Measurements from ENCODE around the gene PRPF6. TPM values are rescaled to one million over a fixed set of nuclear protein-coding genes. Genes with fewer than 3 reads are reported as not detected.

Gene PRPF6
- total RNA-seq, 1 experiment from 2014 or later = 181 TPM

DNA sequence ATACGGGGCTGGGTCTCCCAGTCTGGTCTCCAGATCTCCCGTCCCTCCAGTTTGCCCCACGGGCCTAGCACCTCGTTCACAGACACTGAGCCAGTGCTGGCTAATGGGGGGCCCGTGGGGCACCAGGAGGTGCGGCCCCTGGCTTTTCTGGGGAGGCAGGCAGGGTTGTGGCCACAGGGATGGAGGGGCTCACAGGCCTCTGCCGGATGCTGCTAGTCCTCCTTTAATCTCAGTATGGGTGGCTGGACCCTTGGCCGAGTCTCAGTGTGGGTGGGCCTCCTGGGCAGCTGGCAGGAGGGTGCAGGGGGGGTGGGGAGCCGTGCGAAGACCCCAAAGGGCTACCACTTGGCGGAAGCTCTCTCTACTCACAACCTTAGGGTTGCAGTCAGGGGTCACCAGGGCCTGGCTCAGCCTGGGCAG lies 70.1 kb downstream of the PRPF6 start:
- CTCF ChIA-PET = interaction anchor here (1.2 to 8.0 kb wide), 3 partner anchors 12 to 71 kb away, joined by 3 to 64 read pairs (median 3); no protein-coding TSS in a partner anchor
- H3K27me3 ChIP-seq (replicated peaks; ENCODE audit: control insufficient read depth, insufficient read depth, low read length) = peaks cover 1% of the 10 kb centered on the region
- POLR2A ChIA-PET = interaction anchor here (1.3 kb wide), 1 partner anchor 12 kb away, joined by 6 read pairs; the partner anchor contains the start of gene TCEA2

DNA sequence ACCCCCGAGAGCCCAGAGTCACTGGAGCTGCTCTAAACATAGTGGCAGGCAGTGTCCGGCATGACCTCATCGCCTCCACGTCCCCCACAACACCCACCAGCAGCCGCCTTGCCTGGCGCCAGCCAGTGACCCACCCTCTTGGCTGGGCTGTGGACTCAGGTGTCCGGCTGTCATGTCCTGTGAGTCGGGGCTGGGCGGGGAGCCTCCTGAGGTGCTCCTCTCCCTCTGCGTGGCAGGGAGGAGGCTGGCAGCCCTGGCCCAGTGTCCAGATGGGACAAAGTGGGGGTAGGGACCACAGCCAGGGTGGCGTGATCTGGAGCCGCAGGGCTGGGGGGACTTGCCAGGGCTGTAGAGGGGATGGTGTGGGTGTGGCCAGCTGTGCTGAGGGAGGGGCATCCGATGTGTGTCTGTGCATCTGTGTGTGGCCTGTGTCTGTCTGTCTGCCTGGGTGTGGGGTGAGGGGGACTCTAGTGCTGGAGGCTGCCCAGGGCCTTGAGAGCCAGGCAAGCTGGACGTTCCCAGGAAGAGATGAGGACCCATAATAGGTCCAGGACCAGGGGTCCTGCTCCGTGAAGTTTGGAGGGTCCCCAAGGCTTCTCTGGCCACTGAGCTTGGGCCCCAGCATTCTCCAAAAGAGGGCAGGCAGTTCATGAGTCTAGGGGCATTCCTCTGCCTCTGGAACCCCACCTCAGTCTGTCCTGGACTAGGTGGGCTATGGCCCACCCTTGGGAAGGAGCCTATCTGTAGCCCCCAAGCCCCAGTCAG lies 70.8 kb downstream of the PRPF6 start:
- H3K27me3 ChIP-seq (replicated peaks; ENCODE audit: control insufficient read depth, insufficient read depth, low read length) = peaks cover 1% of the 10 kb centered on the region
- Mint-ChIP-seq H3K4me3 (ENCODE audit: unreplicated experiment) (no peak overlapping the region), H3K4me1 (ENCODE audit: low read depth, unreplicated experiment) (no peaks in the 10 kb centered on the region), H3K36me3 (ENCODE audit: insufficient read depth, unreplicated experiment) (peaks cover 6% of the 10 kb centered on the region), H3K9me3 (ENCODE audit: unreplicated experiment) (no peaks in the 10 kb centered on the region), H3K27ac (ENCODE audit: unreplicated experiment) (no peak overlapping the region), H3K27me3 (ENCODE audit: insufficient read depth, unreplicated experiment) (peaks cover 11% of the 10 kb centered on the region)
- TF ChIP-seq, protein P1, sequence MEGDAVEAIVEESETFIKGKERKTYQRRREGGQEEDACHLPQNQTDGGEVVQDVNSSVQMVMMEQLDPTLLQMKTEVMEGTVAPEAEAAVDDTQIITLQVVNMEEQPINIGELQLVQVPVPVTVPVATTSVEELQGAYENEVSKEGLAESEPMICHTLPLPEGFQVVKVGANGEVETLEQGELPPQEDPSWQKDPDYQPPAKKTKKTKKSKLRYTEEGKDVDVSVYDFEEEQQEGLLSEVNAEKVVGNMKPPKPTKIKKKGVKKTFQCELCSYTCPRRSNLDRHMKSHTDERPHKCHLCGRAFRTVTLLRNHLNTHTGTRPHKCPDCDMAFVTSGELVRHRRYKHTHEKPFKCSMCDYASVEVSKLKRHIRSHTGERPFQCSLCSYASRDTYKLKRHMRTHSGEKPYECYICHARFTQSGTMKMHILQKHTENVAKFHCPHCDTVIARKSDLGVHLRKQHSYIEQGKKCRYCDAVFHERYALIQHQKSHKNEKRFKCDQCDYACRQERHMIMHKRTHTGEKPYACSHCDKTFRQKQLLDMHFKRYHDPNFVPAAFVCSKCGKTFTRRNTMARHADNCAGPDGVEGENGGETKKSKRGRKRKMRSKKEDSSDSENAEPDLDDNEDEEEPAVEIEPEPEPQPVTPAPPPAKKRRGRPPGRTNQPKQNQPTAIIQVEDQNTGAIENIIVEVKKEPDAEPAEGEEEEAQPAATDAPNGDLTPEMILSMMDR (IDR thresholded peaks at IDR 0.05; ENCODE audit: insufficient read depth in 1 of 2, low read depth in 1 of 2, low read length in 1 of 2, severe bottlenecking in 1 of 2, unreplicated experiment in 1 of 2) = no peak
- ChIA-PET CTCF (interaction anchor here (1.0 to 8.0 kb wide), 3 partner anchors 11 to 71 kb away, joined by 3 to 64 read pairs (median 3); partner anchors contain the start of gene TCEA2), POLR2A (interaction anchor here (1.1 kb wide), 1 partner anchor 11 kb away, joined by 4 read pairs; the partner anchor contains the start of gene TCEA2)
- no peaks in the 10 kb centered on the region for H3K36me3 ChIP-seq (ENCODE audit: control insufficient read depth, insufficient read depth, low read length)
- intact Hi-C loops (cut with micrococcal nuclease; ENCODE audit: unreplicated experiment) = no loop called here
- H3K9me3 ChIP-seq = no peaks in the 10 kb centered on the region
- DNase-seq = no peak
- BruUV-seq (replicated peaks) = no TSS peak
- no peak overlapping the region for H3K4me3 ChIP-seq (ENCODE audit: low read depth, low read length)
- H3K4me1 ChIP-seq = peaks cover 3% of the 10 kb centered on the region; the same call in 1 of the 2 replicates

More for the DNA sequence above, 70.1 kb downstream of the PRPF6 start:
- no peak for DNase-seq
- no peaks in the 10 kb centered on the region for H3K9me3 Mint-ChIP-seq (ENCODE audit: unreplicated experiment)
- no peaks in the 10 kb centered on the region for H3K9me3 ChIP-seq
- H3K4me3 Mint-ChIP-seq (ENCODE audit: unreplicated experiment) = peak overlapping the region; percentile 46
- H3K4me3 ChIP-seq (ENCODE audit: low read depth, low read length) = no peak overlapping the region
- TF ChIP-seq, protein P1 (IDR thresholded peaks at IDR 0.05; ENCODE audit: insufficient read depth in 1 of 2, low read depth in 1 of 2, low read length in 1 of 2, severe bottlenecking in 1 of 2, unreplicated experiment in 1 of 2) = no peak
- H3K4me1 Mint-ChIP-seq (ENCODE audit: low read depth, unreplicated experiment) = no peaks in the 10 kb centered on the region
- H3K4me1 ChIP-seq = peaks cover 3% of the 10 kb centered on the region; the same call in 1 of the 2 replicates
- intact Hi-C loops (cut with micrococcal nuclease; ENCODE audit: unreplicated experiment) = no loop called here
- H3K27me3 Mint-ChIP-seq (ENCODE audit: insufficient read depth, unreplicated experiment) = peaks cover 18% of the 10 kb centered on the region
- H3K36me3 Mint-ChIP-seq (ENCODE audit: insufficient read depth, unreplicated experiment) = peaks cover 6% of the 10 kb centered on the region
- no TSS peak for BruUV-seq (replicated peaks)
- H3K36me3 ChIP-seq (ENCODE audit: control insufficient read depth, insufficient read depth, low read length) = no peaks in the 10 kb centered on the region
- no peak overlapping the region for H3K27ac Mint-ChIP-seq (ENCODE audit: unreplicated experiment)

DNA sequence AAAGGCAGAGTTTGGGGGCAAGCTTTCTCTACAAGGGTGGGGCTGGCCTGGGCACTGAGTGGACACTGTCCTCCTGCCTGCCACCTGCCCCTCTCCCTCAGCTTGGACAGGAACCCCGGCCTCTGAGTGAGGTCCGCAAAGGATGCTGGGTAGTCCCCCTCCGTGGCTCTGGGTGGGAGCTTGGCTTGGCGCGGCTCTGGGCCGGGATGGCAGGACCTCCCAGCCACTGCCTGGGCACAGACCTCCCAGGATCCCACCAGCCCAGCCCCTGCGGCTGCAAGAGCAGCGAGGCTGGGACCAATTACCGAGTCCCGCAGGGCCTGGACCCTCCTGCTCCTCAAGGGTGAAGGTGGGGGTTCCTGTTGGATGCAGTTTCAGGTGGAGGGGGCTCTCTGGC lies 71.4 kb downstream of the PRPF6 start:
- no peak for DNase-seq
- no peak overlapping the region for H3K27ac Mint-ChIP-seq (ENCODE audit: unreplicated experiment)
- CTCF ChIA-PET = interaction anchor here (1.0 to 8.0 kb wide), 3 partner anchors 10 to 72 kb away, joined by 3 to 64 read pairs (median 3); partner anchors contain the start of gene TCEA2
- no peak overlapping the region for H3K4me3 Mint-ChIP-seq (ENCODE audit: unreplicated experiment)
- intact Hi-C loops (cut with micrococcal nuclease; ENCODE audit: unreplicated experiment) = no loop called here
- peaks cover 6% of the 10 kb centered on the region for H3K36me3 Mint-ChIP-seq (ENCODE audit: insufficient read depth, unreplicated experiment)
- peaks cover 1% of the 10 kb centered on the region for H3K27me3 ChIP-seq (replicated peaks; ENCODE audit: control insufficient read depth, insufficient read depth, low read length)
- no TSS peak for BruUV-seq (replicated peaks)
- POLR2A ChIA-PET = interaction anchor here (1.1 kb wide), 1 partner anchor 10 kb away, joined by 4 read pairs; the partner anchor contains the start of gene TCEA2
- H3K4me1 ChIP-seq = peaks cover 3% of the 10 kb centered on the region; the same call in 1 of the 2 replicates
- H3K4me3 ChIP-seq (ENCODE audit: low read depth, low read length) = no peak overlapping the region
- H3K36me3 ChIP-seq (ENCODE audit: control insufficient read depth, insufficient read depth, low read length) = no peaks in the 10 kb centered on the region
- H3K9me3 ChIP-seq = no peaks in the 10 kb centered on the region
- H3K4me1 Mint-ChIP-seq (ENCODE audit: low read depth, unreplicated experiment) = no peaks in the 10 kb centered on the region
- H3K27me3 Mint-ChIP-seq (ENCODE audit: insufficient read depth, unreplicated experiment) = peaks cover 5% of the 10 kb centered on the region
- H3K9me3 Mint-ChIP-seq (ENCODE audit: unreplicated experiment) = no peaks in the 10 kb centered on the region
- TF ChIP-seq, protein P1 (IDR thresholded peaks at IDR 0.05; ENCODE audit: insufficient read depth in 1 of 2, low read depth in 1 of 2, low read length in 1 of 2, severe bottlenecking in 1 of 2, unreplicated experiment in 1 of 2) = no peak

Measured in Caco-2 (cell line).